H9 (cell line): Measurements from ENCODE around the gene PPM1H. TPM values are rescaled to one million over a fixed set of nuclear protein-coding genes. Genes with fewer than 3 reads are reported as not detected.

ENCODE experiments used
- DNase-seq: peaks from one replicate; pipeline ENCODE4 v3.0.0-alpha.2; 2017
- H2AFZ ChIP-seq: one replicate; pipeline ENCODE4 v1.6.1; 2013; ENCODE audit warnings: mild to moderate bottlenecking, low read length, control low read depth, moderate library complexity
- H2AK5ac ChIP-seq: 2 replicates; pipeline ENCODE4 v1.6.1; 2013; ENCODE audit warnings: low read length, control low read depth, mixed read lengths; ENCODE audit not compliant: insufficient read length
- H2BK120ac ChIP-seq: one replicate; pipeline ENCODE4 v1.6.1; 2013; ENCODE audit warnings: low read depth, mild to moderate bottlenecking, low read length, control low read depth, inconsistent platforms; ENCODE audit not compliant: poor library complexity, severe bottlenecking
- H2BK12ac ChIP-seq: 2 replicates; pipeline ENCODE4 v1.6.1; 2013; ENCODE audit warnings: low read length, control low read depth, mixed read lengths, low read depth; ENCODE audit not compliant: insufficient read length
- H2BK15ac ChIP-seq: 2 replicates; pipeline ENCODE4 v1.6.1; 2013; ENCODE audit warnings: low read depth, low read length, control low read depth
- H2BK20ac ChIP-seq: one replicate; pipeline ENCODE4 v1.6.1; 2013; ENCODE audit warnings: low read depth, mild to moderate bottlenecking, low read length, control low read depth, inconsistent platforms; ENCODE audit not compliant: poor library complexity, severe bottlenecking
- H2BK5ac ChIP-seq: 2 replicates; pipeline ENCODE4 v1.6.1; 2013; ENCODE audit warnings: low read length, control low read depth, mixed read lengths; ENCODE audit not compliant: insufficient read length
- H3K14ac ChIP-seq: 2 replicates; pipeline ENCODE4 v1.6.1; 2013; ENCODE audit warnings: low read length, control low read depth; ENCODE audit not compliant: insufficient read depth
- H3K18ac ChIP-seq: 2 replicates; pipeline ENCODE4 v1.6.1; 2013; ENCODE audit warnings: low read depth, mild to moderate bottlenecking, mixed read lengths, low read length, control low read depth; ENCODE audit not compliant: insufficient read length
- H3K23ac ChIP-seq: 2 replicates; pipeline ENCODE4 v1.6.1; 2013; ENCODE audit warnings: low read length, control low read depth, mixed read lengths, low read depth; ENCODE audit not compliant: insufficient read length
- H3K23me2 ChIP-seq: 2 replicates; pipeline ENCODE4 v1.6.1; 2013; ENCODE audit warnings: low read depth, mild to moderate bottlenecking, mixed read lengths, low read length, control low read depth; ENCODE audit not compliant: insufficient read length, poor library complexity, severe bottlenecking
- H3K27ac ChIP-seq: 2 replicates; pipeline ENCODE4 v1.5.1; 2013; ENCODE audit warnings: low read length, control low read depth, mixed read lengths, low read depth; ENCODE audit not compliant: insufficient read length
- H3K27me3 ChIP-seq: 2 replicates; pipeline ENCODE4 v1.6.1; 2013; ENCODE audit warnings: low read length, control low read depth, inconsistent platforms; ENCODE audit not compliant: insufficient read depth
- H3K4ac ChIP-seq: 2 replicates; pipeline ENCODE4 v1.6.1; 2013; ENCODE audit warnings: low read depth, mild to moderate bottlenecking, control low read depth, inconsistent platforms, low read length, moderate library complexity
- H3K4me1 ChIP-seq: 2 replicates; pipeline ENCODE4 v1.6.1; 2013; ENCODE audit warnings: low read length, control low read depth, inconsistent platforms; ENCODE audit not compliant: insufficient read depth
- H3K4me2 ChIP-seq: 2 replicates; pipeline ENCODE4 v1.6.1; 2013; ENCODE audit warnings: low read length, control low read depth, mixed read lengths; ENCODE audit not compliant: insufficient read length, insufficient read depth
- H3K56ac ChIP-seq: 2 replicates; pipeline ENCODE4 v1.6.1; 2013; ENCODE audit warnings: low read depth, mild to moderate bottlenecking, mixed read lengths, low read length, control low read depth; ENCODE audit not compliant: insufficient read length
- H3K79me1 ChIP-seq: 2 replicates; pipeline ENCODE4 v1.6.1; 2013; ENCODE audit warnings: low read depth, mild to moderate bottlenecking, moderate library complexity, low read length, control low read depth, inconsistent platforms; ENCODE audit not compliant: insufficient read depth, poor library complexity, severe bottlenecking
- H3K79me2 ChIP-seq: 2 replicates; pipeline ENCODE4 v1.6.1; 2013; ENCODE audit warnings: low read length, control low read depth, inconsistent platforms; ENCODE audit not compliant: insufficient read depth
- H3K9ac ChIP-seq: 2 replicates; pipeline ENCODE4 v1.6.1; 2013; ENCODE audit warnings: low read length, control low read depth, mixed read lengths; ENCODE audit not compliant: insufficient read length; ENCODE audit errors: extremely low read depth
- H3K9me3 ChIP-seq: one replicate; pipeline ENCODE4 v1.6.1; 2013; ENCODE audit warnings: low read depth, low read length, inconsistent platforms; ENCODE audit not compliant: control insufficient read depth
- H3T11ph ChIP-seq: one replicate; pipeline ENCODE4 v1.6.1; 2013; ENCODE audit warnings: mild to moderate bottlenecking, low read length, control low read depth, inconsistent platforms
- H4K20me1 ChIP-seq: one replicate; pipeline ENCODE4 v1.6.1; 2013; ENCODE audit not compliant: control insufficient read depth, insufficient read length, insufficient read depth
- H4K5ac ChIP-seq: 2 replicates; pipeline ENCODE4 v1.6.1; 2013; ENCODE audit warnings: low read depth, mild to moderate bottlenecking, mixed read lengths, low read length, control low read depth; ENCODE audit not compliant: insufficient read length
- H4K8ac ChIP-seq: replicated peaks from 2 replicates; pipeline ENCODE4 v1.6.1; 2013; ENCODE audit warnings: low read length, control low read depth, mixed read lengths, low read depth; ENCODE audit not compliant: insufficient read length
- H4K91ac ChIP-seq: 2 replicates; pipeline ENCODE4 v1.6.1; 2013; ENCODE audit warnings: low read depth, mild to moderate bottlenecking, moderate library complexity, mixed read lengths, low read length, control low read depth; ENCODE audit not compliant: insufficient read length
- H3K27ac Mint-ChIP-seq, 3 experiments: 2 replicates in 2 of 3; 3 replicates in 1 of 3; pipeline ENCODE4 v1.8.0; 2020 to 2021; ENCODE audit warnings: mixed read lengths in 3 of 3, mild to moderate bottlenecking in 1 of 3, moderate library complexity in 1 of 3
- H3K27me3 Mint-ChIP-seq: 2 replicates; pipeline ENCODE4 v1.8.0; 2021; ENCODE audit warnings: low read depth, mild to moderate bottlenecking, moderate library complexity, mixed read lengths
- H3K36me3 Mint-ChIP-seq, 3 experiments: 2 replicates in 2 of 3; 3 replicates in 1 of 3; pipeline ENCODE4 v1.8.0; 2020 to 2021; ENCODE audit warnings: low read depth in 3 of 3, mixed read lengths in 3 of 3; ENCODE audit not compliant: insufficient read depth in 1 of 3
- H3K4me1 Mint-ChIP-seq, 2 experiments: 2 replicates each; pipeline ENCODE4 v1.8.0; 2020; ENCODE audit warnings: mixed read lengths in 2 of 2
- H3K4me3 Mint-ChIP-seq, 2 experiments: 2 replicates in 1 of 2; 3 replicates in 1 of 2; pipeline ENCODE4 v1.8.0; 2020 to 2021; ENCODE audit warnings: mild to moderate bottlenecking in 2 of 2, mixed read lengths in 2 of 2, moderate library complexity in 1 of 2
- H3K9me3 Mint-ChIP-seq, 2 experiments: 2 replicates in 1 of 2; 3 replicates in 1 of 2; pipeline ENCODE4 v1.8.0; 2020; ENCODE audit warnings: mild to moderate bottlenecking in 2 of 2, mixed read lengths in 2 of 2, moderate library complexity in 1 of 2
- CTCF ChIP-seq: fragments of 200-600 bp; sonication (generic); conservative IDR thresholded peaks from 3 replicates; pipeline ENCODE4 v1.8.0; 2021; ENCODE audit warnings: antibody characterized with exemption, mild to moderate bottlenecking
- WGBS: extraction: QIAGEN DNeasy Blood & Tissue Kit; methylation state at CpG from one replicate; pipeline ENCODE4 v1.1.7; 2013; ENCODE audit warnings: missing lambda C conversion rate, low lambda C conversion rate, mixed read lengths; ENCODE audit not compliant: insufficient read length; ENCODE audit errors: extremely low coverage; 5-methylcytosine and 5-hydroxymethylcytosine counted together
- total RNA-seq: library from RNA; stranded (reverse); gene quantifications from 2 replicates; pipeline ENCODE4 v1.2.1, GENCODE V29; 2021

Gene PPM1H
- total RNA-seq, 1 experiment from 2014 or later = 22.1 TPM

- no peak overlapping the region for H3K4ac ChIP-seq
- H3K9me3 Mint-ChIP-seq = no peaks in the 10 kb centered on the region
- no peaks in the 10 kb centered on the region for H3K79me2 ChIP-seq
- no peak overlapping the region for H2BK20ac ChIP-seq
- H4K91ac ChIP-seq = no peak overlapping the region
- H2AK5ac ChIP-seq = no peak overlapping the region
- no peaks in the 10 kb centered on the region for H3K9me3 ChIP-seq
- H4K20me1 ChIP-seq = no peaks in the 10 kb centered on the region
- no peaks in the 10 kb centered on the region for H3K27me3 ChIP-seq
- no peak for TF ChIP-seq CTCF
- H3K27ac ChIP-seq = no peak overlapping the region
- H3K18ac ChIP-seq = no peak overlapping the region
- H3K4me2 ChIP-seq = no peak overlapping the region
- no peak overlapping the region for H2AFZ ChIP-seq
- no peak for DNase-seq
- no peak overlapping the region for H2BK120ac ChIP-seq
- H3K4me3 Mint-ChIP-seq = no peak overlapping the region
- H2BK15ac ChIP-seq = no peak overlapping the region
- no CpG with 5 or more reads among the region's 8 CpGs for WGBS
- H3K23me2 ChIP-seq = no peaks in the 10 kb centered on the region
- H4K5ac ChIP-seq = no peak overlapping the region
- no peak overlapping the region for H3K23ac ChIP-seq
- H3T11ph ChIP-seq = no peak overlapping the region
- H2BK5ac ChIP-seq = no peak overlapping the region
- H3K79me1 ChIP-seq = no peaks in the 10 kb centered on the region
- H3K14ac ChIP-seq = no peak overlapping the region
- H3K27me3 Mint-ChIP-seq = no peaks in the 10 kb centered on the region
- peaks cover 4 to 9% (median 7%) of the 10 kb centered on the region in 3 experiments; a peak in 3 of 7 replicates for H3K36me3 Mint-ChIP-seq
- no peak overlapping the region for H2BK12ac ChIP-seq
- no peak overlapping the region for H3K56ac ChIP-seq
- peaks cover 6% of the 10 kb centered on the region; the same call in 1 of the 2 replicates for H3K4me1 ChIP-seq
- no peak overlapping the region for H4K8ac ChIP-seq
- H3K27ac Mint-ChIP-seq = no peak overlapping the region
- H3K4me1 Mint-ChIP-seq = peaks cover 39% of the 10 kb centered on the region in 2 experiments
- no peak overlapping the region for H3K9ac ChIP-seq
Measured at GRCh38 chr12:62738616-62739015, 196.3 kb downstream of the PPM1H start.
